Urinary bladder (tissue), 4 donors: Measurements from ENCODE around the gene ORC1. TPM values are rescaled to one million over a fixed set of nuclear protein-coding genes. Genes with fewer than 3 reads are reported as not detected.

Source experiments
- DNase-seq: peaks from one replicate; pipeline ENCODE4 v3.0.0-alpha.2; 2015; ENCODE audit errors: extremely low spot score
- H3K27ac ChIP-seq: one replicate; pipeline ENCODE4 v1.5.1; 2013; ENCODE audit warnings: low read depth, mild to moderate bottlenecking, moderate library complexity
- H3K36me3 ChIP-seq: one replicate; pipeline ENCODE4 v1.6.1; 2013; ENCODE audit warnings: mild to moderate bottlenecking, moderate library complexity; ENCODE audit not compliant: insufficient read depth
- H3K4me1 ChIP-seq: one replicate; pipeline ENCODE4 v1.6.1; 2013; ENCODE audit warnings: mild to moderate bottlenecking, moderate library complexity; ENCODE audit not compliant: insufficient read depth
- H3K4me3 ChIP-seq: one replicate; pipeline ENCODE4 v1.5.1; 2013; ENCODE audit warnings: low read depth, low read length
- WGBS: extraction: QIAGEN DNeasy Blood & Tissue Kit; methylation state at CpG from one replicate; pipeline ENCODE4 v1.1.7; 2013; 5-methylcytosine and 5-hydroxymethylcytosine counted together
- polyA plus RNA-seq: library from polyadenylated mRNA; stranded (reverse); fragments of 200-250 nt; gene quantifications from one replicate; pipeline ENCODE4 v1.2.3, GENCODE V29; 2013
- total RNA-seq: library from RNA; depleted of rRNA; stranded (reverse); fragments of >200 nt; gene quantifications from one replicate; pipeline ENCODE4 v1.2.3, GENCODE V29; 2014
- donor health status: healthy with polysubstance abuse.
- donor health status: healthy.

Gene ORC1
- total and polyA plus RNA-seq, 2 donors, result 0.48 to 2.7 TPM

DNA sequence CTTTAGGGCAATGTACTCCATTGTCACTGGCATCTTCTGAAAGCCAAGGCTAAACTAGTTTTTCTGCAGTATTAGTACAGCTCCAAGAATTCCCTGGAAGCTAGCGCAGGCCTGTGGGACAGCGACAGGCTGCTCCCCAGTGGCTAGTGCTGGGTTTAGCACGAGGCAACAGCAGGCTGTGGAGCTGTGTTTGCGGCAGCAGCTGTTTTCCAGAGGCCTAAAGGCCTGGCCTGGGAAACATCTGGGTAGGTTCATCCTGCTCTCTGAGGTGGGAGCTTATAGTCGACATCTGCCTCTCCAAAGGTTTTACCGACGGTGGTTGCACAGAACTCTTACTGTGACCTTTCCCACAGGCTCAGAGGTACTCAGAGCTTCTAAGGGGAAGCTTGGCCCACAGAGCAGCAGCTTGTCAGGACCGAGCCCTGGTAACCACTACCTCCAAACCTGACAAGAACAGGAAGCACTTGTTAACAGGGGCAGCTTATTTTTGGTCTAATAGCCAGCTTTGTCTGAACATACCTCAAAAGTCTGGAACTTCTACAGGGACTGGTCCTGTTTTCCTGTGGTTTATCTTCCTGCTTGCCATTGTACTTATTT, 55.4 kb downstream of the ORC1 start:
- Histone ChIP-seq H3K27ac (no peak overlapping the region), H3K4me3 (no peak overlapping the region), H3K36me3 (peaks cover 3% of the 10 kb centered on the region), H3K4me1 (no peaks in the 10 kb centered on the region)
- 41% methylated on average over 8 of the region's 8 CpGs for WGBS
- no peak for DNase-seq

DNA sequence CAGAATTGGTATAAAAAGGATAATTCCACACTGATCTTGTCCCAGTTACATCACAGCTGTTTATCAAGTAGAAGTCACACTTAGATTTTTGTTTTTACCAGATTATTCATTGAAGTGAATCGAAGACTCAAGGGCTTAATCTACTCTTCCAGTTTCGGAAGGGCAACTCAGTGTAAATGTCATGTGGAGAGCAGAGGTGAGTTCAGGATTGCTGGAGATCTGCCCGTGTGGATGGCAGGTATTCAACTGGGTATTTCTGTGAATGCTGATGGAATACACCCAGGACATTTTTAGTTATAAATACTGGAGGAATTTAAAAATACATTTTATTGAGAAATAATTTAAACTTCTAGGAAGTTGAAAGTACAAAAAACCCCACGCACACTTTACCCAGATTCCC, 57.6 kb downstream of the ORC1 start:
- 86% methylated on average over 4 of the region's 4 CpGs for WGBS
- Histone ChIP-seq H3K27ac (no peak overlapping the region), H3K4me3 (no peak overlapping the region), H3K4me1 (no peaks in the 10 kb centered on the region), H3K36me3 (no peaks in the 10 kb centered on the region)
- no peak for DNase-seq

DNA sequence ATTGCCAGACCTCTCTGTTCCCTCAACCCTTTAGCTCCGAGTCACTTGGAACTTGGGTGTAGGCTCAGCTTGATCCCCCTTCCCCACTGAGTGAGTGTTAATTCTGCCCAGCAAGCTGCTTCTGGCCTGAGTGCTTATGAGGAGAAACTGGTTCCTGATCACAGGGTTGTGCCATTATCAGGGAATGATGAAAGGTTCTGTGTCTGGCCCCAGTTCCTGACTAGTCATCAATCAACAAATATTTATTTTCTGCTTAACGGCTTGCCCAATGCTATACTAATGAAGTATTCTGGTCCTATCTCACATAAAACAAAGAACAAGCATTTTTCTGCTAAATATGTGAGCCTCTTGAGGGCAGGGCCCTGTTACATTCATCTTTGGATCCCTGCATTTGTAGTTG, 59.0 kb downstream of the ORC1 start:
- DNase-seq, result no peak
- Histone ChIP-seq H3K27ac (no peak overlapping the region), H3K36me3 (no peaks in the 10 kb centered on the region), H3K4me1 (no peaks in the 10 kb centered on the region), H3K4me3 (no peak overlapping the region)
- 76% methylated on average over 2 of the region's 2 CpGs for WGBS

DNA sequence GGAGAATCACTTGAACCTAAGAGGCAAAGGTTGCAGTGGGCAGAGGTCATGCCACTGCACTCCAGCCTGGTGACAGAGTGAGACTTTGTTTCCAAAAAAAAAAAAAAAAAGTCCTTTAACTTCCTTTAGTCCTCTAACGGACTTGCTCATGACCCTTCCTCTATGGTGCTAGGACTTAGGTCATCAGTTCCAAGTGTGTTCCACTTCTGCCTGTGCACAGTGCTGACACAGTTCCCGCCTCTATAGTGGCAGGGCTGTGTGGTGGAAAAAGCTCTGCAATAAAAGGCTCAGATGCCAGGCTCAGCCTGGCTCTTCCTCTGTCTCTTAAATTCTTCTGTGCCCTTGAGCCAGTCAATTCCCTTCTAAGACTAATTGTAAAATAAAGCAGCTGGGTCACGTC, 60.2 kb downstream of the ORC1 start:
- WGBS, result 84% methylated on average over 3 of the region's 3 CpGs
- H3K4me3 ChIP-seq, result no peak overlapping the region
- no peak for DNase-seq
- H3K27ac ChIP-seq, result no peak overlapping the region
- no peaks in the 10 kb centered on the region for H3K36me3 ChIP-seq
- H3K4me1 ChIP-seq, result no peaks in the 10 kb centered on the region

DNA sequence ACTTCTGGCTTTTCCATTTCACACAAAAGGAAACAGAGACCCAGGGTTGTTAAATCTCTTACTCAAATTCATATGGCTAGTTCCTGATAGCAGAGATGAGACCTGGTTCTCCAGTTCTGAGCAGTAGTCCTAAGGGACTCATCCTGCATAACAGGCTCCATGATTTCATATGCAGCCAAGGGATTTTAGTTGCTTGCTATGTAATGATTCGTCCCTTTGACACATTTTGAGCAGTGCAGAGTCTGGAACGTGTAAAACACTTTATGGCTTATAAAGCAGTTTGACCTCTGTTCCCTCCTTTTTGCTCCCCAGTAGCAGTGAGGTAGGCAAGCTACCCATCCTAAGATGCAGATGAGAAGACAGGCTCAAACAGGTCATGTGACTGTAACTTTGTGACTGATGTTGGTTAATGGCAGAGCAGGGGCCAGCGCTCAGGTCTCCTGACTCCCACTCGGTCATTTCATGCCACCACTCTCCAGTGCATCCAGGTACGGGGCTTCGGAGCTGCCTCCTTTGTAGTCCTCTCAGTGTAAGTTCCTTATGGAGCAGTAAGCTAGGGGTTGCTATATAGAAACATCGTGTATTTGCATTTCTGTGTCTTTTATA, 62.5 kb downstream of the ORC1 start:
- no peak overlapping the region for H3K27ac ChIP-seq
- WGBS, result 71% methylated on average over 7 of the region's 7 CpGs
- no peak for DNase-seq
- no peak overlapping the region for H3K4me3 ChIP-seq
- no peaks in the 10 kb centered on the region for H3K36me3 ChIP-seq
- H3K4me1 ChIP-seq, result no peaks in the 10 kb centered on the region

DNA sequence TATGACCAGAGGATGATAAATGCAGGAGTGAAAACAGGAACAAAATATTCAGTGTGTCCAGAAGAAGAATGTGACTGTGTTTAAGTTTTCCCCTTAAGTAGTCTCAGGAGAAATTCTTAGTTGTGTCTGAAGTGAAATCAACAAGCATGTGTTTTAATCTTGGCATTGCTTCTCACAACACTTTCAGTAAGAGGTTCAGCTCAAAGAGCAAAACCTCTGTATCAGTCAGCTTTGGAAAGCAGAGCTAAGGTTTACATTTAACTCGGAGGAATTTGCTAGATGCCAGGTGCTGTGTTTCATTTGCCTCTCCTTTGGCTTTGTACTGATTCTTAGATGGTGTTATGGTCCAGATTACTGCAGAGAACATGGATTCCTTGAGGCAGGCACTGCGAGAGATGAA, 66.8 kb downstream of the ORC1 start:
- DNase-seq, result no peak
- Histone ChIP-seq H3K4me3 (no peak overlapping the region), H3K36me3 (peaks cover 3% of the 10 kb centered on the region), H3K27ac (no peak overlapping the region), H3K4me1 (no peaks in the 10 kb centered on the region)
- WGBS, result 55% methylated on average over 2 of the region's 2 CpGs

DNA sequence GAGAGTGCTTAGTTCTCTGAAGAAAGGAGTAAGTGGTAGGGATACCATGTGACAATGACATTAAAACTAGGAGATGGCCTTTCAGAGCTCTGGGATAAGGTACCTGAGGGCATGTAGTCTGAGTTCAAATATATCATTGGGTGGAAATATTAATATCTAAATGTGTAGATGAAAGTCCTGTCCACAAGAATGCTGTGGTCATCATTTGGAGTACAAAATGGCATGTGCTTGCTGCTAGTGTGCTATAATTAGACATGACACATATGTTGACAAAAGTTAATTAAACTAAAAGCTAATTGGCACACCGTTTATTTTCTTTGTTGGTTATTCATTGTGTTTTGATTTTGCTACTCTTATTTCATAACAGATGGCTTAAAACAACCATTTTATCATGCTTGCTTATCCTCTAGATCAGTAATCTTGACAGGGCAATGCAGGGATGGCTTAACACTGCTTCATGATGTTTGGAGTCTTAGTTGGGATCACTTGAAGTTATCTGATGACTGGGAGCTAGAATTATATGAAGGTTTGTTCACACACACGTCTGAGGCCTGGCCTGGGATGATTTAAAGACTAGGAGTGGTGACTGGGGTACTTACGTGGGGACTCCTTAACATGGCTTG, 69.2 kb downstream of the ORC1 start:
- no peak overlapping the region for H3K27ac ChIP-seq
- DNase-seq, result no peak
- H3K4me1 ChIP-seq, result no peaks in the 10 kb centered on the region
- H3K36me3 ChIP-seq, result peaks cover 3% of the 10 kb centered on the region
- 77% methylated on average over 3 of the region's 3 CpGs for WGBS
- no peak overlapping the region for H3K4me3 ChIP-seq

DNA sequence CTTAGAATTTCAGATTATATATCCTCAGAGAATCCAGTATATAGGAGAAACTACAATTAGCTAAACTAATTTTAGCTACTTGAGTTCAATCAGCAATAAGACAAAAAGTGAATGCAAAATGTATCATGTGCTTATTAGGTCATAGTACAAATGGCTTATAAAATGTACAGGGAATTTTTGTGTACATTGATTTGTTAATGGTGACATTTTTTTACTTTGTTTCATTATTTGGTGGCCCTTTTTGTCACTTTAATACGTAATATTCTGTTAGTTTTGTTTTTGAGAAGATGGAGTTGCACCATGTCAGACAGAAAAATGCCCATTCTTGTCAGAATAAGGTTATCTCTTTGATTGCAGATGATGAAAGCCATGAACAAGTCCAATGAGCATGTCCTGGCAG, 71.8 kb downstream of the ORC1 start:
- Histone ChIP-seq H3K36me3 (peaks cover 3% of the 10 kb centered on the region), H3K27ac (no peak overlapping the region), H3K4me3 (no peak overlapping the region), H3K4me1 (no peaks in the 10 kb centered on the region)
- no peak for DNase-seq
- WGBS, result 87% methylated on average over 1 of the region's 1 CpG

DNA sequence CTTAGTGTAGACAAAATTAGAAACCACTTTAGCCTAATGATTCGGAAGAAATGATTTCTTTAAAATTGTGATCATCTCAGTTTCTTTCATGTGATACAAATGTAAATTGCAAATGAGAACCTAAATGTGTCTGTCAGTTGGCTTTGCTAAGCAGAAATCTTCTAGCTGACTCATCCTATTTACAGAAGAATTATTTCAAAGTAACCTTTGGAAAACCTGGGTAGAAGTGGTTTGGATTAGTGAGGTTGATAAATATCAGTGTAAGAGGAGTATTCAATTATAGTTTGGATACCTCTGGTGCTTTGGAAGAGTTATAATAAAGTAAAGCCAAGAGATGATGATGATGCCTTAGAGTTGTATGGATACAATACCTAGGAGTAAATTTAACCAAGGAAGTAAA, 75.6 kb downstream of the ORC1 start:
- H3K4me1 ChIP-seq, result no peaks in the 10 kb centered on the region
- no peak for DNase-seq
- WGBS, result 96% methylated on average over 1 of the region's 1 CpG
- H3K27ac ChIP-seq, result no peak overlapping the region
- no peak overlapping the region for H3K4me3 ChIP-seq
- peaks cover 2% of the 10 kb centered on the region for H3K36me3 ChIP-seq

DNA sequence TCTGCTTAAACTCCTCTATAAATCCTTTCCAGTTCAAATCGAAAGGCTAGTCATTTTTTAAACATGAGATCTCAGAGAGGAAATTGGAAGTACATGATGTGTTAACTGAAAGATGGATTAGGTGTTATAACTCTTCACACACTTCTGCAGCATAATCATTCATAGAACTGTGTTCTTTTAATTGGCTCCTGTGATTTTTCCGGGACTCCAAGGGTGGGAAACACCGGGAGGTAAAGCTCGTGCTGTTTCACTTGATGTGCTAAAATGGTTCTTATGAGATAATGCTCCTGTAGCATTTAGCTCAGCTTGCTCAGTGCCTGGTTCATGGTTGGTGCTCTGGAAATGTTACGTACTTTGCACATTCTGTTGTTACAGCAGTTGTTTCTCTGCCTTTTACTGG, 78.4 kb downstream of the ORC1 start:
- DNase-seq, result no peak
- 81% methylated on average over 5 of the region's 5 CpGs for WGBS
- Histone ChIP-seq H3K36me3 (peaks cover 2% of the 10 kb centered on the region), H3K4me3 (no peak overlapping the region), H3K27ac (no peak overlapping the region), H3K4me1 (no peaks in the 10 kb centered on the region)

DNA sequence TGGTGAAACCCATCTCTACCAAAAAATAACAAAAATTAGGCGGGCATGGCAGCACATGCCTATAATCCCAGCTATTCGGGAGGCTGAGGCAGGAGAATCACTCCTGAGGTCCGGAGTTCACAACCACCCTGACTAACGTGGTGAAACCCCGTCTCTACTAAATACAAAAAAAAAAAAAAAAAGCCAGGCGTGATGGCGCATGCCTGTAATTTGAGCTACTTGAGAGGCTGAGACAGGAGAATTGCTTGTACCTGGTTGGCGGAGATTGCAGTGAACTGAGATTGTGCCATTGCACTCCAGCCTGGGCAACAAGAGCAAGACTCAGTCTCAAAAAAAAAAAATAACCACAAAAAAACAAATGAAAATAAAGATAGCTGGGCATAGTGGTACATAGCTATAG, 80.5 kb downstream of the ORC1 start:
- DNase-seq, result no peak
- H3K4me1 ChIP-seq, result no peaks in the 10 kb centered on the region
- no peak overlapping the region for H3K27ac ChIP-seq
- WGBS, result 94% methylated on average over 8 of the region's 8 CpGs
- no peak overlapping the region for H3K4me3 ChIP-seq
- peaks cover 2% of the 10 kb centered on the region for H3K36me3 ChIP-seq

Other genes starting within 250 kb of the ORC1 start
- 8.8 TPM for gene CC2D1B, start 38.2 kb downstream of the ORC1 start, total RNA-seq
- gene CC2D1B, start 38.2 kb downstream of the ORC1 start, polyA plus RNA-seq, result 16.3 TPM
- gene PRPF38A, start 179 bp upstream of the ORC1 start, total RNA-seq, result 22.4 TPM
- gene PRPF38A, start 179 bp upstream of the ORC1 start, polyA plus RNA-seq, result 21.8 TPM
- 145 TPM for gene TUT4, start 148.7 kb upstream of the ORC1 start, total RNA-seq
- 27.0 TPM for gene TUT4, start 148.7 kb upstream of the ORC1 start, polyA plus RNA-seq
- 55.4 TPM for gene GPX7, start 197.9 kb upstream of the ORC1 start, total RNA-seq
- 19.5 TPM for gene GPX7, start 197.9 kb upstream of the ORC1 start, polyA plus RNA-seq
- not detected for gene SHISAL2A, start 228.7 kb upstream of the ORC1 start, total RNA-seq
- 0.20 TPM for gene SHISAL2A, start 228.7 kb upstream of the ORC1 start, polyA plus RNA-seq